ENCODE data around the gene MYO3B. TPM values are rescaled to one million over a fixed set of nuclear protein-coding genes. Genes with fewer than 3 reads are reported as not detected.
A peak's percentile ranks its signal among the peaks of the same experiment; 100 is the strongest.

The MYO3B gene
- total RNA-seq, 1 experiment from 2014 or later, result not detected

GRCh38 chr2:170523506-170523905, 345.6 kb downstream of the MYO3B start:
- POLR2A ChIA-PET, result interaction anchor here (0.9 kb wide), 1 partner anchor 66 kb away, joined by 3 read pairs; no protein-coding TSS in a partner anchor
- DNase-seq (ENCODE audit: unreplicated experiment), result peak; percentile 16
- Mint-ChIP-seq H3K27ac (ENCODE audit: low read depth, unreplicated experiment) (no peak overlapping the region), H3K27me3 (ENCODE audit: insufficient read depth, unreplicated experiment) (no peaks in the 10 kb centered on the region), H3K36me3 (ENCODE audit: insufficient read depth, unreplicated experiment) (no peaks in the 10 kb centered on the region), H3K9me3 (ENCODE audit: unreplicated experiment) (no peaks in the 10 kb centered on the region), H3K4me3 (ENCODE audit: unreplicated experiment) (no peak overlapping the region), H3K4me1 (ENCODE audit: insufficient read depth, unreplicated experiment) (peaks cover 12% of the 10 kb centered on the region)
- CTCF ChIA-PET, result no interaction called here
- intact Hi-C loops (cut with micrococcal nuclease), result no loop called here
- BruUV-seq (replicated peaks), result no TSS peak
- TF ChIP-seq CTCF (IDR thresholded peaks at IDR 0.05; ENCODE audit: unreplicated experiment), result no peak

DNA sequence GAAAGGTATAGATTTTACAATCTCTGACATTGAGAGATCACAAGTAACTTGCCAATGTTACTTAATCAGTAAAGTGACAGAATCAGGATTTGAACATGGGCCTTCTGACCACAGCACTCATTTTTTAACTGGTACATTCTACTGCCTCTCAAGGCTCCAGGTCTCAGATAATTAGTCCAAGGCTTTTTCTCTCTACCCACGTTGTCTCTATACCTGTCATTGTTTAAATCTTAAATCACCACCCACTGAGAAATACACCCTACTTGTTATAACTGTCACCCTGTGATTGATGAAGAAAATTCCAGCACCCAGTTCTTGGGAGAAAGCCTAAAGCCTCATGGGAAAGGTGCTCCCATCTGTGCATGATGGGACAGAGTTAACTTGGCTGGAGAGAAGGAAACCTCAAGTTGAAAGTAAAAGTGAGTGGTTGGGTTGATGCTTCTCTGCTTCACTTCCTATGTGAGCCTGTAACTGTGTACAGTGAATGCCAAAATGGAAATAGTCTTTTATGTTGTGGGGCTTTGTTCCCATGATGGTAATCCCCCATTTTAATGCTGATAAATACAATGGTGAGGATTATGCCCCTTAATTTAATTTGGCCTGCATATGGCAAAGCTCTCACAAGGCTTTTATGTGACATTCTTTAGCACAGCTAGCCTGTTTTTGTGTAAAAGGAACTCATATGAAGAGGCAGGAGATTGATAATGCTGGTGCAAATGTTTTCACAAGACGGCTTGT, 347.1 kb downstream of the MYO3B start:
- Mint-ChIP-seq H3K27ac (ENCODE audit: low read depth, unreplicated experiment) (peak overlapping the region; percentile 63), H3K27me3 (ENCODE audit: insufficient read depth, unreplicated experiment) (no peaks in the 10 kb centered on the region), H3K4me1 (ENCODE audit: insufficient read depth, unreplicated experiment) (peaks cover 16% of the 10 kb centered on the region), H3K9me3 (ENCODE audit: unreplicated experiment) (no peaks in the 10 kb centered on the region), H3K4me3 (ENCODE audit: unreplicated experiment) (no peak overlapping the region), H3K36me3 (ENCODE audit: insufficient read depth, unreplicated experiment) (no peaks in the 10 kb centered on the region)
- TF ChIP-seq CTCF (IDR thresholded peaks at IDR 0.05; ENCODE audit: unreplicated experiment), result no peak
- no TSS peak for BruUV-seq (replicated peaks)
- intact Hi-C loops (cut with micrococcal nuclease), result no loop called here
- DNase-seq (ENCODE audit: unreplicated experiment), result peak; percentile 38
- ChIA-PET CTCF (interaction anchor here (0.6 to 3.8 kb wide), 2 partner anchors 9 to 288 kb away, joined by 3 to 12 read pairs; no protein-coding TSS in a partner anchor), POLR2A (interaction anchor here (0.7 to 2.0 kb wide), 6 partner anchors 21 to 288 kb away, joined by 3 to 10 read pairs (median 4); partner anchors contain the start of gene ERICH2)

DNA sequence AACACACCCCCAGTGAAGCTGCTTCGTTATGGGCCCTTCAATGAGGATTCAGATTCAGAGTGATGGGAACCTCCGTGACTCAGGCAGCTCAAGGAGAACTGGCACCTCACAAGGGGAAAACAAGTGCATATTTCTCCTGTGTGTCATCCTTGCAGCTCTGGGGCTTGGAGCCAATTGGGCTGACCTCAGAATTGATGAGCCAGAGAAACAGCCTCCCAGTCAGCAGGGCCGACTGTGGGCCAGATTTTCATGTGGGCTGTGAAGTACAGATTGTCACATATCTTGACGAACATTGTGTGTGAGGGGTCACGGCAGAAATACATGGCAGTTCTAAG, 347.6 kb downstream of the MYO3B start:
- H3K36me3 Mint-ChIP-seq (ENCODE audit: insufficient read depth, unreplicated experiment), result no peaks in the 10 kb centered on the region
- no peak overlapping the region for H3K4me3 Mint-ChIP-seq (ENCODE audit: unreplicated experiment)
- no TSS peak for BruUV-seq (replicated peaks)
- no peaks in the 10 kb centered on the region for H3K27me3 Mint-ChIP-seq (ENCODE audit: insufficient read depth, unreplicated experiment)
- no peaks in the 10 kb centered on the region for H3K9me3 Mint-ChIP-seq (ENCODE audit: unreplicated experiment)
- intact Hi-C loops (cut with micrococcal nuclease), result no loop called here
- TF ChIP-seq CTCF (IDR thresholded peaks at IDR 0.05; ENCODE audit: unreplicated experiment), result no peak
- H3K4me1 Mint-ChIP-seq (ENCODE audit: insufficient read depth, unreplicated experiment), result peaks cover 21% of the 10 kb centered on the region
- ChIA-PET CTCF (interaction anchor here (0.6 to 5.1 kb wide), 5 partner anchors 9 to 288 kb away, joined by 3 to 20 read pairs (median 3); no protein-coding TSS in a partner anchor), POLR2A (interaction anchor here (0.6 to 2.0 kb wide), 8 partner anchors 18 to 287 kb away, joined by 3 to 10 read pairs (median 4); partner anchors contain the start of gene ERICH2)
- H3K27ac Mint-ChIP-seq (ENCODE audit: low read depth, unreplicated experiment), result peak overlapping the region; percentile 63
- DNase-seq (ENCODE audit: unreplicated experiment), result peak; percentile 98

- ChIA-PET POLR2A (interaction anchor here (0.6 to 1.7 kb wide), 2 partner anchors 24 to 218 kb away, joined by 3 to 7 read pairs; no protein-coding TSS in a partner anchor), CTCF (interaction anchor here (0.5 to 5.1 kb wide), 4 partner anchors 16 to 150 kb away, joined by 3 to 20 read pairs (median 4); no protein-coding TSS in a partner anchor)
- peaks cover 19% of the 10 kb centered on the region for H3K4me1 Mint-ChIP-seq (ENCODE audit: insufficient read depth, unreplicated experiment)
- peak overlapping the region; percentile 29 for H3K27ac Mint-ChIP-seq (ENCODE audit: low read depth, unreplicated experiment)
- H3K27me3 Mint-ChIP-seq (ENCODE audit: insufficient read depth, unreplicated experiment), result no peaks in the 10 kb centered on the region
- intact Hi-C loops (cut with micrococcal nuclease), result no loop called here
- H3K4me3 Mint-ChIP-seq (ENCODE audit: unreplicated experiment), result no peak overlapping the region
- peak; percentile 81 for DNase-seq (ENCODE audit: unreplicated experiment)
- H3K9me3 Mint-ChIP-seq (ENCODE audit: unreplicated experiment), result no peaks in the 10 kb centered on the region
- no peak for TF ChIP-seq CTCF (IDR thresholded peaks at IDR 0.05; ENCODE audit: unreplicated experiment)
- H3K36me3 Mint-ChIP-seq (ENCODE audit: insufficient read depth, unreplicated experiment), result no peaks in the 10 kb centered on the region
- no TSS peak for BruUV-seq (replicated peaks)
These were observed 352.4 kb downstream of the MYO3B start for GRCh38 chr2:170530284-170530745.
